GM12865 (cell line): ENCODE results near the gene VIPR2.
"Not testable (repeated sequence)": the region's sequence is repeated elsewhere in the genome, so short reads cannot be mapped to it uniquely, and the experiment has no call there.

ENCODE experiments used
- DNase-seq: peaks from one replicate; pipeline ENCODE4 v3.0.0; 2010; ENCODE audit warnings: low read depth
- H3K4me3 ChIP-seq: 2 replicates; pipeline ENCODE4 v1.5.1; 2011; ENCODE audit warnings: mild to moderate bottlenecking, low read depth, low read length, control low read depth
- TF ChIP-seq, protein P1 (sequence below): IDR thresholded peaks from 2 replicates; pipeline ENCODE4 v1.5.1; 2011; ENCODE audit warnings: low read length, control low read depth, low read depth, inconsistent platforms; ENCODE audit not compliant: insufficient read depth; ENCODE audit errors: missing control alignments

Gene VIPR2

DNA sequence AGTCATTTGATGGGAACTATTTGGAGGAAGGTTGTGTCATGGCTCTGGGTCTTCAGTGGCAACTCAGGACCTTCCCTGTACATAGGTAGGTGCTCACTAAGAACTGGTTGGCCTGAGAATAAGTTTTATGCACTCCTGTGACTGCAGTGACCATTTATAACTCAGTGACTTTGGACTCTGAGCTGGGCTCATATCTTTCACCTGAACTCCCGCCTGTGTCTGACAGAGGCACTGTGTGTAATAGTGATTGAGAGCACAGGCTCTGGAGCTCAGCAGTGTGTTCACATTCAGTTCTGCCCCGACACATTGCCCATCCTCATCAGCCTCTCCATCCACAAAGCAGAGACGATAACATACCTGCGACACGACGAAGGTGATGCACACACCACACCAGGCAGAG, 34.6 kb upstream of the VIPR2 start:
- no peak overlapping the region for H3K4me3 ChIP-seq
- TF ChIP-seq, protein P1, sequence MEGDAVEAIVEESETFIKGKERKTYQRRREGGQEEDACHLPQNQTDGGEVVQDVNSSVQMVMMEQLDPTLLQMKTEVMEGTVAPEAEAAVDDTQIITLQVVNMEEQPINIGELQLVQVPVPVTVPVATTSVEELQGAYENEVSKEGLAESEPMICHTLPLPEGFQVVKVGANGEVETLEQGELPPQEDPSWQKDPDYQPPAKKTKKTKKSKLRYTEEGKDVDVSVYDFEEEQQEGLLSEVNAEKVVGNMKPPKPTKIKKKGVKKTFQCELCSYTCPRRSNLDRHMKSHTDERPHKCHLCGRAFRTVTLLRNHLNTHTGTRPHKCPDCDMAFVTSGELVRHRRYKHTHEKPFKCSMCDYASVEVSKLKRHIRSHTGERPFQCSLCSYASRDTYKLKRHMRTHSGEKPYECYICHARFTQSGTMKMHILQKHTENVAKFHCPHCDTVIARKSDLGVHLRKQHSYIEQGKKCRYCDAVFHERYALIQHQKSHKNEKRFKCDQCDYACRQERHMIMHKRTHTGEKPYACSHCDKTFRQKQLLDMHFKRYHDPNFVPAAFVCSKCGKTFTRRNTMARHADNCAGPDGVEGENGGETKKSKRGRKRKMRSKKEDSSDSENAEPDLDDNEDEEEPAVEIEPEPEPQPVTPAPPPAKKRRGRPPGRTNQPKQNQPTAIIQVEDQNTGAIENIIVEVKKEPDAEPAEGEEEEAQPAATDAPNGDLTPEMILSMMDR, result no peak
- DNase-seq, result no peak

DNA sequence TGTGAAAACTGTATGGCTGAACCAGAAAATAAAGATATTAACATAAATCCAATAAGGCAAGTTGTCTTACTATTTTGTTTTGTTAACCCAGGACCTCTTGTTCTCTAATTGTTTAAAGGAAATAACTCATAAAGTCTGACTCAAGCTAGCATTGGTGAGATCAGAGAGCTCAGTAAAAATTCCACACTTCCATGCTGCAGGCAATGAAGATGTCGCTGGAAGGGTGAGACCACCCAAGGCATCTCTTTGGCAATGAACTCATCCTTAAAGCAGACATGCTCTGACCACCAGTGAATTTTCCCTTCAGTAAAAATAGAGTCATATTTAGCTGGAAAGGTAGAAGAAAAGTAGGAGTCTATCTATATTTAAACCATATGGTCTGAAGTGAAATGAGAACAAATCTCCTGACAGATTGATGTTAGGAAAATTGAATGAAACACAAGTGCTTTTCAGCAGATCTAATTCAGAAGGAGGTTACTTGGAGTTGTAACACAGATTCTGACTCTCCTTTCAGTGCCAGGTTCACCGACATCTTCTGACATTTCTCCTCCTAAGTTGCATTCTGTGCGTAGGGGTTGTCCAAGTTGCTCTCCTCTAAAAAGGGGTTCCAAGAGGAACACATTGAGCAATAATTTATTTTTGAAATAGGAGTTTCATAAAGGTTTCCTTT, 32.8 kb upstream of the VIPR2 start:
- H3K4me3 ChIP-seq, result no peak overlapping the region
- TF ChIP-seq, protein P1, result no peak
- DNase-seq, result no peak

GRCh38 chr7:159175792-159176191, 31.1 kb upstream of the VIPR2 start:
- DNase-seq, result no peak
- TF ChIP-seq, protein P1, result no peak
- H3K4me3 ChIP-seq, result no peak overlapping the region

DNA sequence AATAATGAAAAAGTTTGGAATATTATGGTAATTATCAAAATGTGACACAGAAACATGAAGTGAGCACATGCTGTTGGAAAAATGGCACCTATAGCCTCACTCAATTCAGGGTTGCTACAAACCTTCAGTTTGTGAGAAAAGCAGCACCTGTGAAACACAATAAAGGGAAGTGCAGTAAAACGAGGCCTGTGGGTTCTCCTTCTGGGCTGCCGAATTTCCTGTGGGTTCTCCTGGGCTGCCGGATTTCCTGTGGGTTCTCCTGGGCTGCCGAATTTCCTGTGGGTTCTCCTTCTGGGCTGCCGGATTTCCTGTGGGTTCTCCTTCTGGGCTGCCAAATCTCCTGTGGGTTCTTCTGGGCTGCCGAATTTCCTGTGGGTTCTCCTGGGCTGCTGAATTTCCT, 30.4 kb upstream of the VIPR2 start:
- DNase-seq, H3K4me3 ChIP-seq: not testable (repeated sequence)

- no peak overlapping the region for H3K4me3 ChIP-seq
- TF ChIP-seq, protein P1, result no peak
- DNase-seq, result no peak
Observed at GRCh38 chr7:159172400-159172799, 27.7 kb upstream of the VIPR2 start.

GRCh38 chr7:159169391-159169790, 24.7 kb upstream of the VIPR2 start:
- DNase-seq, result no peak
- TF ChIP-seq, protein P1, result no peak
- H3K4me3 ChIP-seq, result no peak overlapping the region

DNA sequence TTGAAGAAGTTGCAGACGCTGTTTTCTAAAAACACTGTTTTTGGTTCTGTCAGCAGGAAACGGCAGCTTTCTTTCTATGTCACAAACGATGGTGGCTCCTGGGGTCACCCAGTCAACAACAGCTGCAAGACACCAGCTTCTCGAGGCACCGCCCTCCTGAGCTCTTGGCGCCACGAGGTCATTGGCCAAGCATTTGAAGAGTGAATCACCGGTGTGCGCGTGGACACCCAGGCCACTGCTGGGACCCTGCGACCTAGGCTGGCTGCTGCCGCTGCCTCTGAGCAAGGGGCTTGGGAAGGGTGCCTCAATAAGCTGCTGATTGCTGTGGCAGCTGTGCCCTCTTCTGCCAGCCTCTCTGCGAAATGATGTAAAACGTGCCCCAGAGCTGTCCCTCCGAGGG, 22.5 kb upstream of the VIPR2 start:
- TF ChIP-seq, protein P1, result no peak
- no peak for DNase-seq
- H3K4me3 ChIP-seq, result no peak overlapping the region
